ENCODE results near the gene ISG15. TPM values are rescaled to one million over a fixed set of nuclear protein-coding genes. Genes with fewer than 3 reads are reported as not detected.

The ISG15 gene
- total RNA-seq, 2 donors from 2014 or later = 15.2 to 44.3 TPM

DNA sequence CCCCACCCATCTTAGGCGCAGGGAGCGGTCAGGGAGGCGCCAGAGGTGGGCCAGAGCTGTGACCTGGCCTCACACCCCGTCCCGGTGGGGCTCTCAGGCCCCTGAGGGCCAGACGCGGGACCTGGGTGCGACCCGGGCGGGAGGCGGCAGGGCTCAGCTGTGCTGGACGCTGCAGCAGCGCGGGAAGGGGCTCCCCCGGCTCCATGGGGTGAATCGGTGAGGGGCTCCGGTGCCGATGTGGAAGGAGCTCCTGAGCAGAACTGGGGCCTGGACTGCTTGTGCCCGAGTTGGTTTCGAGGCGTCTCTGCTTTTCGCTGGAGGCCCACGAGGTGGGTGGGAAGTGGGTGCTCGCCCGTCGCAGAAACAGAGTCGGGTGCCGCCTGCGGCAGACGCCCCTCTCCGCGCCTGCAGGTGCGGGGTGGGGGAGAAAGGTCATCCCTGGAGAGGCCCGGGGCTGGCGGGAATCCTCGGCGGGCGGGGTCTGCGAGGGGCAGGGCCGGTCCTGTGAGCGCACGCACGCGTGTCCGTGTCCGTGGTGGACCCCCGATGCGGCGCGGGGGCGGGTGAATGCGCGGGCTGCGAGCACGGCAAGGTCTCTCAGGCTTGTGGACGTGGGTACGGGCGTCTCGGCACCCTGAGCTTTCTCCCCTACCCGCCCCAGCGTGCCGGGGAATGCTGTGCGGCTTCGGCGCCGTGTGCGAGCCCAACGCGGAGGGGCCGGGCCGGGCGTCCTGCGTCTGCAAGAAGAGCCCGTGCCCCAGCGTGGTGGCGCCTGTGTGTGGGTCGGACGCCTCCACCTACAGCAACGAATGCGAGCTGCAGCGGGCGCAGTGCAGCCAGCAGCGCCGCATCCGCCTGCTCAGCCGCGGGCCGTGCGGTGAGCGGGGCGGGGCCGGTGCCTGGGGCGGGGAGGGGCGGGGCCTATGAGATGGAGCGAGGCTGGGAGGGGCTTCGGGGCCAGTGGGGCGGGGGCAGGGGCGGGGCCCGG, 27.0 kb downstream of the ISG15 start:
- Mint-ChIP-seq H3K9me3 (no peaks in the 10 kb centered on the region), H3K27ac (peak overlapping the region; percentile 7 to 71), H3K4me3 (peak overlapping the region; percentile 84), H3K36me3 (no peaks in the 10 kb centered on the region), H3K4me1 (ENCODE audit: low read depth in 2 of 2) (peaks cover 14 to 29% of the 10 kb centered on the region in 2 donors), H3K27me3 (peaks cover 12 to 20% of the 10 kb centered on the region in 2 donors)
- ATAC-seq (peak; percentile 88 to 92), DNase-seq (ENCODE audit: low spot score) (peak; percentile 85)

DNA sequence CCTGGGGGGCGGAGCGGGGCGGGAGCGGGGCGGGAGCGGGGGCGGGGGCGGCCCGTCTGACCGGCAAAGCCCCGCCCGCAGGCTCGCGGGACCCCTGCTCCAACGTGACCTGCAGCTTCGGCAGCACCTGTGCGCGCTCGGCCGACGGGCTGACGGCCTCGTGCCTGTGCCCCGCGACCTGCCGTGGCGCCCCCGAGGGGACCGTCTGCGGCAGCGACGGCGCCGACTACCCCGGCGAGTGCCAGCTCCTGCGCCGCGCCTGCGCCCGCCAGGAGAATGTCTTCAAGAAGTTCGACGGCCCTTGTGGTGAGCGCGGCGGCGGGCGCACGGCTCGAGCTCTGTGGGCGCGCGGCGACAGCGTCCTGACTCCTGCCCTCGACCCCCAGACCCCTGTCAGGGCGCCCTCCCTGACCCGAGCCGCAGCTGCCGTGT, 27.8 kb downstream of the ISG15 start:
- no peak overlapping the region for H3K4me3 Mint-ChIP-seq
- H3K27me3 Mint-ChIP-seq = peaks cover 8 to 15% of the 10 kb centered on the region in 2 donors
- no peak overlapping the region for H3K27ac Mint-ChIP-seq
- no peaks in the 10 kb centered on the region for H3K9me3 Mint-ChIP-seq
- DNase-seq (ENCODE audit: low spot score) (no peak), ATAC-seq (peak in 1 of 2 donors; percentile 12)
- no peaks in the 10 kb centered on the region for H3K36me3 Mint-ChIP-seq
- H3K4me1 Mint-ChIP-seq (ENCODE audit: low read depth in 2 of 2) = peaks cover 14 to 22% of the 10 kb centered on the region in 2 donors

- DNase-seq (ENCODE audit: low spot score) (no peak), ATAC-seq (no peak)
- no peaks in the 10 kb centered on the region for H3K9me3 Mint-ChIP-seq
- H3K4me1 Mint-ChIP-seq (ENCODE audit: low read depth in 2 of 2) = peaks cover 14 to 21% of the 10 kb centered on the region in 2 donors
- no peak overlapping the region for H3K4me3 Mint-ChIP-seq
- no peaks in the 10 kb centered on the region for H3K36me3 Mint-ChIP-seq
- H3K27ac Mint-ChIP-seq = no peak overlapping the region
- H3K27me3 Mint-ChIP-seq = peaks cover 7 to 12% of the 10 kb centered on the region in 2 donors
Observed at GRCh38 chr1:1041873-1042272, 28.6 kb downstream of the ISG15 start.

- DNase-seq (ENCODE audit: low spot score) (no peak), ATAC-seq (no peak)
- Mint-ChIP-seq H3K4me1 (ENCODE audit: low read depth in 2 of 2) (peaks cover 14 to 21% of the 10 kb centered on the region in 2 donors), H3K4me3 (no peak overlapping the region), H3K9me3 (no peaks in the 10 kb centered on the region), H3K36me3 (no peaks in the 10 kb centered on the region), H3K27me3 (peaks cover 7 to 12% of the 10 kb centered on the region in 2 donors), H3K27ac (no peak overlapping the region)
Observed at GRCh38 chr1:1042835-1043234, 29.5 kb downstream of the ISG15 start.

DNA sequence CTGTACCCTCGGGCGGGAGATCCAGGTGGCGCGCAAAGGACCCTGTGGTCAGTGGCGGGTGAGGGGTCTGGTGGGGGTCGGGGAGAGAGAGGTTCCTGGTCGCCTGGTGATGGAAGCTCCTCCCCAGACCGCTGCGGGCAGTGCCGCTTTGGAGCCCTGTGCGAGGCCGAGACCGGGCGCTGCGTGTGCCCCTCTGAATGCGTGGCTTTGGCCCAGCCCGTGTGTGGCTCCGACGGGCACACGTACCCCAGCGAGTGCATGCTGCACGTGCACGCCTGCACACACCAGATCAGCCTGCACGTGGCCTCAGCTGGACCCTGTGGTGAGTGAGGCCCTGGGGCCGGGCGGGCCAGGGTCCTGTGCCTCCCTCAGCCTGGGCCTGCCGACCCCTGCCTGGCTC, 30.1 kb downstream of the ISG15 start:
- DNase-seq (ENCODE audit: low spot score) (no peak), ATAC-seq (no peak)
- Mint-ChIP-seq H3K27ac (no peak overlapping the region), H3K36me3 (no peaks in the 10 kb centered on the region), H3K9me3 (no peaks in the 10 kb centered on the region), H3K27me3 (peaks cover 6 to 10% of the 10 kb centered on the region in 2 donors), H3K4me1 (ENCODE audit: low read depth in 2 of 2) (peaks cover 14 to 19% of the 10 kb centered on the region in 2 donors), H3K4me3 (no peak overlapping the region)

DNA sequence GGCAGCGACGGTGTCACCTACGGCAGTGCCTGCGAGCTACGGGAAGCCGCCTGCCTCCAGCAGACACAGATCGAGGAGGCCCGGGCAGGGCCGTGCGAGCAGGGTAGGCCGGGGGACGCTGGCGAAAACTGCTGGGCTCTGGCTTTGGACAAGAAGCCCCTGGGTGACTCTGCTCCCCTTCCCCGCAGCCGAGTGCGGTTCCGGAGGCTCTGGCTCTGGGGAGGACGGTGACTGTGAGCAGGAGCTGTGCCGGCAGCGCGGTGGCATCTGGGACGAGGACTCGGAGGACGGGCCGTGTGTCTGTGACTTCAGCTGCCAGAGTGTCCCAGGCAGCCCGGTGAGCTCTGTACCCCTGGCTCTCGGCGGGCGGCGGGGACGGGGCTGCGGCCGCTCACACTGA, 30.6 kb downstream of the ISG15 start:
- no peaks in the 10 kb centered on the region for H3K36me3 Mint-ChIP-seq
- ATAC-seq = no peak
- no peak overlapping the region for H3K27ac Mint-ChIP-seq
- H3K27me3 Mint-ChIP-seq = peaks cover under 1 to 5% of the 10 kb centered on the region in 2 donors
- H3K4me1 Mint-ChIP-seq (ENCODE audit: low read depth in 2 of 2) = peaks cover 9 to 14% of the 10 kb centered on the region in 2 donors
- no peaks in the 10 kb centered on the region for H3K9me3 Mint-ChIP-seq
- no peak for DNase-seq (ENCODE audit: low spot score)
- no peak overlapping the region for H3K4me3 Mint-ChIP-seq

DNA sequence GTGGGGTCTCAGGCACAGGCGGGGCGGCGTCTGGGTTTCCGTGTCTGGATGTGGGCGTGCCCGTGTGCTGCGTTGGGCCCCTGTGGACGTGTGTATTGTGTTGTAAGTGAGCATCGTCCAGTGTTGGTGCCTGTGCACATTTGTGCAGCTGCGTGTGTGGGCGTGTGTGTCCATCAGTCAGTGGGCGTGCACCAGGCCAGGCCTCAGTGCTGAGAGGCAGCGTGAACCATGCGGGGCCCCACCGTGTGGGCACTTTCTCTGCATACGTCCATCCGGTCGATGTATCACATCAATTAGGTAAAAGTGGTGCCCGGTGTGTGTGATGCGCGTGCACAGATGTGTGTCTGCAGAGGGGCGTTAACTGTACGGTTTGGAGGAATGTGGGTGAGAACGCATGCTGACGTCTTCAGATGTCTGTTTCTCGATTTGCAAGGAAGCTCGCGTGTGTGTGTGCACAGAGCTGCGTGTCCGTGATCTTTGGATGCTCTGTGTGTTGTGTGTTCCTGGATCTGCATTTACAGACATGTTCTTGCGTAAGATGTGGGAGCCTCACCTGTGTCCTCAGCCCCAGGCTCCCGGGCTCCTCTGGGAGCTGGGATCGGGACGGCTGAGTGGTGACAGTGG, 31.3 kb downstream of the ISG15 start:
- no peaks in the 10 kb centered on the region for H3K9me3 Mint-ChIP-seq
- no peak overlapping the region for H3K4me3 Mint-ChIP-seq
- H3K27me3 Mint-ChIP-seq = peaks cover 0 to 3% of the 10 kb centered on the region in 2 donors
- no peaks in the 10 kb centered on the region for H3K36me3 Mint-ChIP-seq
- H3K27ac Mint-ChIP-seq = no peak overlapping the region
- ATAC-seq (no peak), DNase-seq (ENCODE audit: low spot score) (no peak)
- H3K4me1 Mint-ChIP-seq (ENCODE audit: low read depth in 2 of 2) = peaks cover 4 to 9% of the 10 kb centered on the region in 2 donors

- Mint-ChIP-seq H3K4me1 (ENCODE audit: low read depth in 2 of 2) (peaks cover 0 to 5% of the 10 kb centered on the region in 2 donors), H3K4me3 (no peak overlapping the region), H3K27ac (no peak overlapping the region), H3K9me3 (no peaks in the 10 kb centered on the region), H3K27me3 (no peaks in the 10 kb centered on the region), H3K36me3 (no peaks in the 10 kb centered on the region)
- no peak for ATAC-seq
- no peak for DNase-seq (ENCODE audit: low spot score)
Observed at GRCh38 chr1:1045129-1045528, 31.8 kb downstream of the ISG15 start.

DNA sequence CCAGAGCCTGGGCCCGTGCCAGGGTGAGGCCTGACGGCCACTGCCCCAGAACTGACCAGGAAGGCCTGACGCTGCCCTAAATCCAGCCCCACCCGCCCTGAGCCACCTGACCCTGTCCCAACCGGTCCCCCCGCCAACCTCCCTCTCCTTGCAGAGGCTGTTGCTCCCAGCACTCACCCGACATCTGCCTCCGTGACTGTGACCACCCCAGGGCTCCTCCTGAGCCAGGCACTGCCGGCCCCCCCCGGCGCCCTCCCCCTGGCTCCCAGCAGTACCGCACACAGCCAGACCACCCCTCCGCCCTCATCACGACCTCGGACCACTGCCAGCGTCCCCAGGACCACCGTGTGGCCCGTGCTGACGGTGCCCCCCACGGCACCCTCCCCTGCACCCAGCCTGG, 32.9 kb downstream of the ISG15 start:
- Mint-ChIP-seq H3K27ac (no peak overlapping the region), H3K4me1 (ENCODE audit: low read depth in 2 of 2) (peaks cover 0 to 5% of the 10 kb centered on the region in 2 donors), H3K9me3 (no peaks in the 10 kb centered on the region), H3K4me3 (no peak overlapping the region), H3K36me3 (no peaks in the 10 kb centered on the region), H3K27me3 (no peaks in the 10 kb centered on the region)
- no peak for DNase-seq (ENCODE audit: low spot score)
- ATAC-seq = no peak

DNA sequence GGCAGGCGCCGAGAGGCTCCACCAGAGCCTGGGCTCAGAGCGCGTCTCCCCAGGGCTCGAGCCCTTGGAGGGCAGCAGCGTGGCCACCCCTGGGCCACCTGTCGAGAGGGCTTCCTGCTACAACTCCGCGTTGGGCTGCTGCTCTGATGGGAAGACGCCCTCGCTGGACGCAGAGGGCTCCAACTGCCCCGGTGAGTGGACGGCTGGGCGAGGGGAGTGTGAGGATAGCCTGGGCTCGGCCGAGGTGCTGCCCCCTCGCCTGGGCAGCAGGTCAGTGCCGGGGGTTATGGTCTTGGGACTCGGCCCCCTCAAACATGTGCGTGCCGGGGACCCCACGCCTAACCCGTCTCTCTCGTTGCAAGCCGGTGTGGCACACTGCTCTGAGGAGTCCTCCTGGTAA, 33.5 kb downstream of the ISG15 start:
- Mint-ChIP-seq H3K27me3 (no peaks in the 10 kb centered on the region), H3K4me3 (no peak overlapping the region), H3K36me3 (no peaks in the 10 kb centered on the region), H3K27ac (no peak overlapping the region), H3K9me3 (no peaks in the 10 kb centered on the region), H3K4me1 (ENCODE audit: low read depth in 2 of 2) (peaks cover 0 to 5% of the 10 kb centered on the region in 2 donors)
- DNase-seq (ENCODE audit: low spot score) (no peak), ATAC-seq (no peak)

DNA sequence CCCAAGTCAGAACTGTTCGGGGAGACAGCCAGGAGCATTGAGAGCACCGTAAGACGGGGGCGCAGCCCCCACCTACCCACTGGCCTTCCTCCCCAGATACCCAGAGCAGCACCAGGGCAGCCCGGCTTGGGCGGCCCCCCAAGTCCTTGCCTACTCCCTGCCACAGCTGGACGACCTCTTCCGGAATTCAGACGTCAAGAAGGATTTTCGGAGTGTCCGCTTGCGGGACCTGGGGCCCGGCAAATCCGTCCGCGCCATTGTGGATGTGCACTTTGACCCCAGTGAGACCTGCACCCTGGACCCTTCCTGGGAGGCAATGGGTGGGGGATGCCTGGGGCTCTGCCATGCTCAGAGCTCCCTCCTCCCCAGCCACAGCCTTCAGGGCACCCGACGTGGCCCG, 34.1 kb downstream of the ISG15 start:
- Mint-ChIP-seq H3K4me1 (ENCODE audit: low read depth in 2 of 2) (peaks cover 3 to 4% of the 10 kb centered on the region in 2 donors), H3K27me3 (no peaks in the 10 kb centered on the region), H3K36me3 (no peaks in the 10 kb centered on the region), H3K27ac (no peak overlapping the region), H3K4me3 (no peak overlapping the region), H3K9me3 (no peaks in the 10 kb centered on the region)
- ATAC-seq (no peak), DNase-seq (ENCODE audit: low spot score) (no peak)

GRCh38 chr1:1047963-1048362, 34.7 kb downstream of the ISG15 start:
- H3K4me3 Mint-ChIP-seq = no peak overlapping the region
- H3K36me3 Mint-ChIP-seq = no peaks in the 10 kb centered on the region
- no peaks in the 10 kb centered on the region for H3K27me3 Mint-ChIP-seq
- H3K27ac Mint-ChIP-seq = no peak overlapping the region
- DNase-seq (ENCODE audit: low spot score) (no peak), ATAC-seq (no peak)
- no peaks in the 10 kb centered on the region for H3K9me3 Mint-ChIP-seq
- peaks cover 1 to 6% of the 10 kb centered on the region in 2 donors for H3K4me1 Mint-ChIP-seq (ENCODE audit: low read depth in 2 of 2)

GRCh38 chr1:1048765-1049164, 35.5 kb downstream of the ISG15 start:
- H3K4me3 Mint-ChIP-seq = no peak overlapping the region
- no peak overlapping the region for H3K27ac Mint-ChIP-seq
- H3K4me1 Mint-ChIP-seq (ENCODE audit: low read depth in 2 of 2) = peaks cover 0 to 6% of the 10 kb centered on the region in 2 donors
- H3K36me3 Mint-ChIP-seq = no peaks in the 10 kb centered on the region
- ATAC-seq (no peak), DNase-seq (ENCODE audit: low spot score) (no peak)
- H3K9me3 Mint-ChIP-seq = no peaks in the 10 kb centered on the region
- H3K27me3 Mint-ChIP-seq = no peaks in the 10 kb centered on the region

All from natural killer cell treated with Interleukin-12 subunit alpha and Interleukin-12 subunit beta and Interleukin-15 and Interleukin-18, amount 100 ng/mL, for 72 hours (primary cell).